ACHN (cell line): ENCODE measurements around the gene MPST.

Experiments used
- DNase-seq: peaks from one replicate; pipeline ENCODE4 v3.0.0-alpha.2; 2015
- in situ Hi-C: cut with HindIII; loops from 2 replicates; pipeline ENCODE4 v1.10.0; 2017; ENCODE audit warnings: low sequenced_read_pairs, low pct_ligation_motif_present, low pct_unique_long_range_greater_than_20kb

MPST gene

DNA sequence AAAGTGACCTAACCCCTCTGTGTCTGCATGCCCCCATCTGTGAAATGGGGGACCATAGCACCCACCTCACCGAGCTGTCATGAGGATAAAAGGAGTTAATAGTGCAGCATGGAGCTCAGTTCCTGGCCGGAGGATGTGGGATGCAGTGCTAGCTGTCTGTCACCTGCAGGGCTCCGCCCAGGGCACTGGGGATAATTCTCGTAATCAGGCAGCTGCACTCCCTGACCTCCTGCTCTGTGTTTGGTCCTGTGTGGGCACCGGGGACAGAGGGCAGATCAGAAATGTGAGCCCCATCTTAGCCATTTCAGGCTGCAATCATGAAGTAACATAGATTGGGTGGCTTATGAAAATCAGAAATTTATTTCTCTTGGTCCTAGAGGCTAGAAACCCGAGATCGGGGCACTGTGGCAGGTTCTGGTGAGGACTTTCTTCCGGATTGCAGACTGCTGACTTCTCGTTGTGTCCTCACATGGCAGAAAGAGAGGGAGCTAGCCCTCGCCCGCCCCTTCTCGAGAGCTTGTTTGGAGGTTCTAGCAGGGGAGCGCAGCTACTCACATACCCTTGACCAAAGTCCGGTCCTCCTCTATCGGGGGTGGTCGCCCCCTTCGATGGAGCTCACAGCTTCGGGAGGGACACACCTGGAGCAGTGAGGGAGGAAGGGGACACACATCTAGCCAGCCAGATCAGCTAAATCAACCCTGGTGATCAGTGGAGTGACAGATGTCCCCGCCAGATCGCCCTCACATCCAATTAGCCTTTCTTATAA lies 35.2 kb downstream of the MPST start:
- in situ Hi-C loops, result no loop called here
- DNase-seq, result no peak

DNA sequence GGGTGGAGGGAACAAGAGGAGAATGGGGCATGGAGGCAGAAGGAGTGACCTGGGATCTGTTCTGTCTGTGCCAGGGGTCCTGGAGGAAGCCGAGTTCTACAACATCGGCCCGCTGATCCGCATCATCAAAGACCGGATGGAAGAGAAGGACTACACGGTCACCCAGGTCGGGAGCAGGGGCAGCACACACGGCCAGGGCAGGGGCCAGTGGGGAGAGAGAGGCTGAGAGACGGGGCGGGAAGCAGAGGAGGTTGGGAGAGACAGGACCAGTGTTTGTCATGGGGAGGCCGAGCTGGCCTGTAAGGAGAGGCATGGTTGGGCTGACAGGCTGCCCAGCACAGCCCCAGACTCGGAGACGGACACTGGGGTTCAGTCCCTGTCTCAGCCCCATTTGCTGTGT lies 36.7 kb downstream of the MPST start:
- no peak for DNase-seq
- in situ Hi-C loops, result no loop called here

DNA sequence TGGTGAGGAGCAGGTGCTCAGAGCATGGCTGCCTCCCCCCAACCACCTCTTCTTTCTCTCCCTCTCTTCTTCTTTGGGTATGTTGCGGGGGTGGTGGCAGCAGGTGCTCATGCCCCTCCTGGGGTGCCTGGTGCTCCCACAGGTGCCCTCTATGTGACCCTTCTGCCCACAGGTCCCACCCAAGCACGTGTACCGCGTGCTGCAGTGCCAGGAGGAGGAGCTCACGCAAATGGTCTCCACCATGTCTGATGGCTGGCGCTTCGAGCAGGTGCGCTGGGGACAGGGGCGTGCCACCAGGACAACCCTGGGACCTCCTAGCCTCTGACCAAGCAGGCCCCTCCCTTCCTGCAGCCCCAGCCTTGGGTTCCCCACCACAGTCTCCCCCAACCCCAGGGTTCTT lies 37.7 kb downstream of the MPST start:
- DNase-seq, result no peak
- in situ Hi-C loops, result no loop called here

DNA sequence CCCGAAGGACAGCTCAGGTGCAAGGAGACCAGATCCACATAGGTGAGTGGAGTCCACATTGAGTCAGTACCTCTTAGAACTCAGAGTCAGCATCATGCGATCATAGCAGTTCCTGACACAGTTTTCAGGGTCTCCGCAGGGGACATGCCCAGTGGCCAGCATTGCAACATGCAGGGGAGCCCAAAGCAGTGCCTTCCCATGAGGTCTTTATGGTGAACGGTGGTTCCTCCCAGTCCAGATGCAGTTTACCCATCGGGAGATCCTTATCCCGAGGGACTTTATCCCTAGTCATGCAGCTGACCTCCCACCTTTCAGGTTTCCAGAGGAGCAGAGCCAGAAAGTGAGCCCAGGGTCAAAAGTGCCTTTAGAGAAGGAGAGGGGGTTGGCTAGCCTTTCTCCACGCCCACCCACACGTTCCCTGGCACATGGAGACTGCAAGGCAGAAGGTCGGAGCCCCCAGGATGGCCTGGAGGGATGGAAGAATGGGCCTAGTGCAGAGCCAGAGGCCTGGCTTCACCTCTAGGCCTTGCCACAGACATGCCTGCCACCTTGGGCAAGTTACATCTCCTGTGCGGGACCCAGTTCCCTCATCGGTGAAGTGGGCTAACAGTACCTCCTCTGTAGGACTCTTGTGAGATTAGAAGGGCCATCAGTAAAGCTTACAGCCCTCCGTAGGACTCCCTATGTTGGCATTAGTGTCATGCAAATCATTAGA lies 38.4 kb downstream of the MPST start:
- no peak for DNase-seq
- in situ Hi-C loops, result no loop called here

DNA sequence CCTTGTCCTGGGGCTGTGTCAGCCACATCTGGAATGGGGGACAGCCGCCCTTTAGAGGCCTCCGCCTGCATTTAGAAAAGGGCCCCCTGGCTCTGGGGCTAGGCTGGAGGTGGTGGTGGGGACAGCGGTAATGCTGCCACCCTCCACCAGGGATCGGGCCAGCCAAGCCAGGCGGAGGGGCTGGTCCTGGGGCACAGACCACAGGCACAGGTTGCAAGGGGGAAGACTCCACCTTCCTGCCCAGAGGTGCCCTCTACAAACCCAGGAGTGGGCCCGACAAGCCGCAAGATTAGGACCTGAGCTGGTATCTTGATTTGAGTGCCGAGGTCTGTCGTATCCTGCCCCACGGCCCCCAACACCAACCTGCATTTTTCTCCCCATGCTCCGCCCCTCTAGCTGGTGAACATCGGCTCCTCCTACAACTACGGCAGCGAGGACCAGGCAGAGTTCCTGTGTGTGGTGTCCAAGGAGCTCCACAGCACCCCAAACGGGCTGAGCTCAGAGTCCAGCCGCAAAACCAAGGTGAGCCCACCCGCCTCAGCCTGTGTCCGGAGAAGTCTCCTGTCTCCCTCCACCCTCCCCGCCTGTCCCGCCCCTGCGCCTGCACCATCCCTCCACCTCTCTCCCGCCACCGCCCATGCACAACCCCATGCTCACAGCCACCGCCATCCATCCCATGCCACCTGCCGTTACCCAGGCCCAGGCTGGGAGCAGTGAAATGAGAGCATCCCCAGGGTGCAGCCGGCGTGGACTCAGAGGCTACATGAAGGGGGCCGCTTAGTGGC lies 39.6 kb downstream of the MPST start:
- DNase-seq, result no peak
- in situ Hi-C loops, result no loop called here

DNA sequence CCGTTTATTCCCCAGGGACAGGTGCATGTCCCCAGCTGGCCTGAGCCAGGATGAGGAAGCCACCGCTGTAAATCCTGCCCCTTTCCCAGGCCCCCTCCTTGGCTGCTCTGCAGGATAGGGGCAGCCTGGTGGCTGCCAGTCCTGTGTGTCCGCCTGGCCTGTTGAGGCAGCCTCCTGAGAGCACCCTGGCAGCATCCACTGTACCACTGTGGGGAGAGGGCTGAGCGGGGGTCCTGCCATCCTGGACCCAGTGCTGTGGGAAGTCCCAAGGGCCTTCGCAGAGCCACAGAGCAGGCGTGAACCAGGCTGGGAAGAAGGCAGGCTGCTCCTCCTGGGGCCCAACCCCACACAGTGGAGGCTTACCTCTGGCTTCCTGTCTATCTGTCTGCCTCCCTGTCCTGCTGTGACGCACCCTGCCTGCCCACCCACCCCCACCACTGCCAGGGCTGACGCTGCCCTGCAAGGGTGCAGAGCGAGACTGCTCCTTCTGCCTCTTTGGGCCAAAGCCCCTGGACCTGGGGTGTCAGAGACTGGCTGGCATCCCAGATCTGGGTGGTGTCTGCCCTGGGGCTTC lies 40.4 kb downstream of the MPST start:
- in situ Hi-C loops, result no loop called here

DNA sequence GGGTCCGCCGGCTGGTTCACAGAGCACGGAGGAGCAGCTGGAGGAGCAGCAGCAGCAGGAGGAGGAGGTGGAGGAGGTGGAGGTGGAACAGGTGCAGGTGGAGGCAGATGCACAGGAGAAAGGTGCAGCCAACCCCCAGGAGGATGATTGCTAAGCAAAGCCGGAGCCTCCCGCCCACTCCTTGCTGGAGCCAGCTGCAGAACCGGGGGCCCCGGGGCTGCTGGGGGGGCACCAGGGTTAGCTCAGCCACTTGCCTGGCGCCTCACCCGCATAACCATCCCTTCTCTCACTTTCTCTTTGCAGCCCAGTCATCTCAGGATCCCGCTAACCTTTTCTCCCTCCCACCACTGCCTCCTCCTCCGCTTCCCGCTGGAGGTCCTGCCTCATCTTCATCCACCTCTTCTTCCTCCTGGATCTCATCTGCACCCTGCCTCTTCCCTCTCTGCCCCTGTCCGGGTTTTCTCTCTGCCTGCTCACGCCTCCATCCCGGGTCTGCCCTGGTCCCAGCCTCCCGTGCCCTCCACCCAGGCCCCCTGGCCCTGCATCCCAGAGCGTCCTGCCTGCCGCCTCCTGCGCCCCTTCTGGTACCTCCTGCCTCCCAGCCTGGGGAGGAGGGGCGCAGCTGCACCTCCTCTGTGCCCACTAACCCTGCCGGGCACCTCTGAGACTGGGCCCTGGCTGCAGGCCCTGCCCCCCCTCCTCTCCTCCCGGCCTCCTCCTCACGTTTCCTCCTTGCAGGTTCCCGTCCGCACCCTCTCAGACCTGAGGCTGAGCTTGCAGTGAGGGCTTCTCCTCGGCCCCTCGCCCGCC lies 41.5 kb downstream of the MPST start:
- no peak for DNase-seq

More for the DNA sequence above, 40.4 kb downstream of the MPST start:
- no peak for DNase-seq

DNA sequence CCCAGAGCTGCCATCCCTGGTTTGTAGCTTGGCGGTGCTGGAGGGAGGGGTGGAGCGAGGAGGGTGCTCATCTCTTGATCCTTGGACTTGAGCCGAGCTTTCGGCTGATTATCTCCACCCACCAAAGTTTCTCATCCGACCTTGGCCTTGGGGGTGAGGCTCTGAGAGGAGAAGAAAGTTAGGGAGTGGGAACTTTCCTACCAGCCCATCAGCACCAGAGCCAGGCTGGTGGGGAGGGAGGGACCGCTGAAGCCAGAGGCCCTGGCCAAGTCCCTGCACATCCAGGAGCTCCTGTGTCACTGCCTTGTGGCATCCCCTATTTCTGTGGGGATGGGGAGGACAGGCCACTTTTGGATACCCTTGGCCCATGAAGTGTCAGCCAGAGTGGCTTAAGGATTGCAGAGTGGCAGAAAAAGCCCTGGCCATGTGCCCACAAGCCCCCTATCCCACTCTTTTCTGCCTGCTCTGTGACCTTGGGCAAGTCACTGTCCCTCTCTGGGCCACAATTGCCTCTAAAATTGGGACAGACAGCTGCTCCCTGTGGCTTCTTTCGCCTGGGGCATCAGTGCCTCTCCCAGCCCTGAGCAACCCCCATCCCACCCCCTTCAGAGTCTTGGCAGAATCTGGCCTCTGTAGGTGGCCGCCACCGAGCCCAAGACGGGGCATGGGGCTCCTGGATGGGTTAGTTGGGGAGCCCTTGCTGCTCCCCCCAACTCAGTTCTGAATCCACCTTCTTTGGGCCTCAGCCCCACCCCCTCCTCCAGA lies 42.3 kb downstream of the MPST start:
- in situ Hi-C loops, result no loop called here
- DNase-seq, result no peak

More for the DNA sequence above, 41.5 kb downstream of the MPST start:
- in situ Hi-C loops, result no loop called here

DNA sequence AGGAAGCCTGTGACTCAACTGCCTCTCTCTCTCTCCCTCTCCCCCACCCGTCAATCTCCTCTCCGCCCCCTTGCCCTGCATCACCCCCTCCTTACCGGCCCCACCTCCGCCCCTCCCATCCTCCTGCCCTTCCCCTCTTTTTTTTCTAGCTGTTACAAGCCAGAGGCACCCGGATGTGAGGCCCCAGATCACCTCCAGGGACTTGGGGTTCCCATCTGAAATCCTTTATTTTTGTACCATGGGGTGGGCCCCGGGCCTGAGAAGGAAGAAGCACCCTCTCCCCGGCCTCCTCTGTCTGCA lies 42.8 kb downstream of the MPST start:
- no peak for DNase-seq
- in situ Hi-C loops, result no loop called here

DNA sequence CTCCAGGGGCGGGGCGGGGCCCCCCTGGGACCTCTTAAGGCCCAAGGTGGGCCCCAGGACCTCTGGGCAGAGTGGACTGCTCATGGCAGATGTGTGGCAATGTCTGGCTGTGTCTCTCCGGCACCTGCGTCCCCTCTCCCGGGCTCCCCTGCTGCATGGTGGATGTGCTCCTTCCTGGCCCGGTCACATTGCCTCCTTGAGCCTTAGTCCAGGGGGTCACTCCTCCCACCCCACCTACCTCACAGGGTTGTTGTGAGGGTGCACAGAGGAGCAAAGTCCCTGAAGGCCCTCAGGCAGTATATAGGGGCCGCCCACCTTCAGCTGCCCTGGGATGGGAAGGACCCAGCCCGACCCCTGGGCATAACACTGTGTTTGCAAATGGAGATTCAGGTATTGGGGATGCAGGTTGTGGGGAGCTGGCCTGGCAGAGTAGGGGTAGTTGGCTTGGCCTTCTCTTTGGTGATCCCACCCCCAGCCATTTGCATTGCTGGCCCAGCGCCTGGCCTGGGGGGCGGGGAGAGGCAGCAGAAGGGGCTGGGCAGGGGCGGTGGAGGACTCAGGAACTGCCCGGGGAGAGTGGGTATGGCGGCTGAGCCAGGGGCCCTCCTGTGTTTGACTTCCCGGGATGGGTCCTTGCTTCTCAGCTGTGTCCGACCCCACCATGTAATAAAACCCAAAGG lies 43.3 kb downstream of the MPST start:
- in situ Hi-C loops, result no loop called here
- no peak for DNase-seq

DNA sequence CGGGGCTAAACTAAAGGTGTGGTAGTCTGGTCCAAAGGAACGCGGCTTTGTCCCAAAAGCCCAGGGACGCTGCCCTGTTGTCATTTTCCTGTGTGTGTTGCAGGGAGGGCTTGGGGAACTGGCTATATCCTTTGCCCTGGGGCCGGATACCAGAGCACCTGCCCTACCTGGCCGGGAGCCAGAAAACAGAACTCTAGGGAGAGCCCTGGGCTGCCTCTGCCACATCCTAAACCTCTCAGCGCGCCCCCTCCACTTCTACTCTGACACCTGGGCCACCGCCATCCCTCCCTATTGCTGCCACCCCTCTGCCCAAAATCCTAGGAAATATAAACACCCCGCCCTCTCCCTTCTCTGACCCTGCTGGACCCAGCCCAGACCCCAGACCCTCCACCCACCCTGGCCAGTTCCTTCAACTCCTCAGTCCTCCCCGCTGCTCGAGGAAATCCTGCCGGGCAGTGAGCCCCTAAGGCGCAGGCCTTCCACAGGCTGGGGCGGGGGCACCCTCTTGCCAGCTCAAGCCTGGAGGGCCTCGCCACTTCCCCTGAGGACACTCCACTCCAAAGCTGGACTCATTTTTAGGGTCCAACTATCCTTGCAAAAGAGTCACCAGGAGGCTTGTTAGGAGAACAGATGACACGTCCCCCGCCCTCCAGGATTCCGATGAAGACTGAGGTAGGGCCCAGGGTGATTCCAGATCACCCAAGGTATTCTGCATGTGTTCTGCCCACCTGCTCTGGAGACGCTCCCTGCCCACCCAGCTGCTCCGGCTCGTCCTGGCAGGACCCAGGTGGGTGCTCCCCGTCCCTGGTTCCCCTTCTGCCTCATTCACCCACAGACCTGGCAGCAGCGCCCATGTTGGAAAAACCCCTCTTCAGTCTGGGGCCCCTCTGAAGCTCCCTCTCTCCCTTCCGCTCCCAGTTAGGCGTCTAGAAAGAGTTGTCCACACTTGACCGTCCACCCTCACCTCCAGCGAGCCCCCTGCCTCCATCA lies 44.2 kb downstream of the MPST start:
- in situ Hi-C loops, result no loop called here
- no peak for DNase-seq

DNA sequence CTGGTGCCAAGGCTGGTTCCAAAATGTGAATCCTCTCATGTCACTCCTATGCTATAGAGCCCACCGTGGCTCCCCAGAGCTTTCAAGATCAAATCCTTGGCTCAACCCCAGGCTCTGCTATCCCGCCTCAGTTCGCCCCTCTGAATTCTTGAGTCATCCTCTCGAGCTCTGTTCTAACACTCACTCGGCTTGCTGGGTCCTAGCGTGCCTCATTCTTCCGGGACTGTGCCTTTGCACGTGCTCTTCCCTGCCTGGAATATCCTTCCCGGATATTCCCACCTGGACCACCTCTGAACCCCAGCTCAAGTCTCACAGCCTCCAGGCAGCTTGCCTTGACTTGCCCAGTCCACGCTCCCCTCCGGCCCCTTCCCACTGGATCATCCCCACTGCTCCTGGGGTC lies 45.0 kb downstream of the MPST start:
- in situ Hi-C loops, result no loop called here
- DNase-seq, result no peak

DNA sequence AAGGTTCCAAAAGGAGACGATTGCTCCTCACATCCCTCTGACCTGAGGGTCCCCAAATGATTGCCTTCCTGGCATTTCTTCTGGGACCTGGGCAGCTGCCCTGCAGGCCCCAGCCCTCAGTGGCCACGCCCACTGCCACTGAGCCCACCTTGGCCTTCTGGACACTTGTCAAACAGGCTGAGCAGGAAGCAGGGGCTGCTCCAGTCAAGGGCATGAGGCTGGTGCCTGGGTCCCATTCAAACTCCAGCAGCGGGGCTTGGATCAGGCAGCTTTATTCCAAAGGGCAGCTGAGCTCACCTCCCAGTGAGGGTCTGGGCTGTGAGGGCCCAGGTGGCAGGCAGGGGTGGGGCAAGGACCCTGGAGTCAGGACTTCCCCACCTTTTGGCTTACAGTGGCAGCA lies 45.6 kb downstream of the MPST start:
- in situ Hi-C loops, result no loop called here
- no peak for DNase-seq

DNA sequence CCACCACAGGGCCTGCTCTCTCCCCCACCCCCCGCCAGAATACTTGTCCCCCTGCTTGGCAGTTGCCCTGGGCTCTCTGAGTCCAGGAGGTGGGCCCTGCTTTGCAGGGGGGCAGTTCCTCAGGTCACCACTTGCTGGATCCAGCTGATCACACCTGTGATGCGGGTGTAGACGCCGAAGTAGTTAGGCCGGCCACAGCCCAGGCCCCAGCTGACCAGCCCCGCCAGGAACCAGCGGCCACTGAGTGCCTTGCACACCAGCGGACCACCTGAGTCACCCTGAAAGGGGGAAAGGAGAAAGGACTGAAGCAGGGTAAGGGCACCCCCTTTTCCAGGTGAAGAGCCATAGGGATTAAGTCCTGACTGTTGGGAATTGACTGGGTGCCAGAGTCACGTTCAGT lies 46.4 kb downstream of the MPST start:
- DNase-seq, result no peak
- in situ Hi-C loops, result no loop called here

DNA sequence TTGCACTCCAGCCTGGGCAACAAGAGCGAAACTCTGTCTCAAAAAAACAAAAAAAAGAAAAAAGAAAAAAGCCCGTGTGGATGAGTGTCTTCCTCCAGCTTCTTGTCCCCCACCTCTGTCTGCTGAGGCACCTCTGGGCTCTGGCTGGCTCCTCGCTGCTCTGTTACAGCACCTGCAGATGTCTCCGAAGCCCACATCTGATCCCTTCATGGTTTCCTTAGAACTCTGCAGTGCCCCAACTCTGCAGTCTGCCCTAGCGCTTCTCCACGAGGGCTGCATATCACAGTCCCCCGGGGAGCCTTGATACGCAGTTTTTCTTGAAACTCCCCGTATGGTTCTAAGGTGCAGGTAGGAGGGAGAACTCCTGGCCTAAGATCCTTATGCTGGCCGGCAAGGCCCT lies 47.9 kb downstream of the MPST start:
- in situ Hi-C loops, result no loop called here
- DNase-seq, result no peak

DNA sequence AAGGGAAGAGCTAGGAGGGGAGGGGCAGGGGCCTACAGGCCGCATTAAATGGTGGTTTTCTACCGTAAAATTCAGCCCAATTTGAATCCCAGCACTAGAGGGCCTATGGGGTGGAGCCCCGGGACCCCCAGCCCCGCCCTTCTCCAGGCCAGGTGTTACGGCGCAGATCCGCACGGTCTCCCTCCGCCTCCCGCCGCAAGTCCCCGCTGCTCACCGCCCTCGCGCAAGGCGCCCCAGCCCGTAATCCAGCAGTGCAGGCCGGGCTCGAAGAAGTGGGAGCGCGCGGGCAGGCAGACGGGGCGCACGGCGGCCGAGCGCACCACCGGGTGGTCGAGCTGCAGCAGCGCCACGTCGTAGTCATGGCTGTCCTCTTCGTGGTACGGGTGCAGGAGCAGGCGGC lies 49.3 kb downstream of the MPST start:
- no peak for DNase-seq
- in situ Hi-C loops, result no loop called here
